Suprapubic skin (tissue), 4 donors: ENCODE data around the gene SMARCA4. TPM values are rescaled to one million over a fixed set of nuclear protein-coding genes. Genes with fewer than 3 reads are reported as not detected.

Source experiments
- DNase-seq, 2 donors: peaks; one replicate each; pipeline ENCODE4 v3.0.0-alpha.2; 2019; ENCODE audit warnings: low spot score in 2 of 2
- H3K27ac ChIP-seq: fragments of 200-600 bp; sonication (generic); one replicate; pipeline ENCODE4 v1.5.1; 2019
- H3K27me3 ChIP-seq: fragments of 200-600 bp; sonication (generic); one replicate; pipeline ENCODE4 v1.5.1; 2019
- H3K36me3 ChIP-seq: fragments of 200-600 bp; sonication (generic); one replicate; pipeline ENCODE4 v1.5.1; 2019
- H3K4me1 ChIP-seq: fragments of 200-600 bp; sonication (generic); one replicate; pipeline ENCODE4 v1.5.1; 2019
- H3K4me3 ChIP-seq: fragments of 200-600 bp; sonication (generic); one replicate; pipeline ENCODE4 v1.5.1; 2019; ENCODE audit warnings: mild to moderate bottlenecking
- H3K9me3 ChIP-seq: fragments of 200-600 bp; sonication (generic); one replicate; pipeline ENCODE4 v1.5.1; 2019
- EP300 ChIP-seq: sonication (generic); formaldehyde crosslinking; IDR thresholded peaks from one replicate; pipeline ENCODE4 v1.6.1; 2017; ENCODE audit warnings: antibody characterized with exemption
- POLR2A ChIP-seq, 2 donors: fragments of 450-650 bp; IDR thresholded peaks; one replicate each; pipeline ENCODE4 v1.6.1; 2017; ENCODE audit warnings: antibody characterized with exemption in 2 of 2, mild to moderate bottlenecking in 2 of 2, moderate library complexity in 2 of 2
- POLR2AphosphoS5 ChIP-seq, 3 donors: sonication (generic); formaldehyde crosslinking; IDR thresholded peaks; one replicate each; pipeline ENCODE4 v1.6.1; 2017; ENCODE audit warnings: antibody characterized with exemption in 3 of 3
- WGBS: methylation state at CpG from one replicate; pipeline ENCODE4 v1.1.5; 2018; 5-methylcytosine and 5-hydroxymethylcytosine counted together
- total RNA-seq, 4 donors: library from RNA; depleted of rRNA; stranded (reverse); fragments of >200 nt; gene quantifications; one replicate each; pipeline ENCODE4 v1.1.0, GENCODE V29; 2016
- TF ChIP-seq, protein P1 (sequence below), 2 donors: fragments of 200-600 bp in 1 of 2; fragments of 450-650 bp in 1 of 2; sonication (generic) in 1 of 2; IDR thresholded peaks; one replicate each; pipeline ENCODE4 v1.5.1; 2016 to 2019; ENCODE audit warnings: antibody characterized with exemption in 2 of 2, mild to moderate bottlenecking in 1 of 2, moderate library complexity in 1 of 2

SMARCA4 gene
- total RNA-seq, 4 donors from 2014 or later, result 85.2 to 142 (median 101) TPM

DNA sequence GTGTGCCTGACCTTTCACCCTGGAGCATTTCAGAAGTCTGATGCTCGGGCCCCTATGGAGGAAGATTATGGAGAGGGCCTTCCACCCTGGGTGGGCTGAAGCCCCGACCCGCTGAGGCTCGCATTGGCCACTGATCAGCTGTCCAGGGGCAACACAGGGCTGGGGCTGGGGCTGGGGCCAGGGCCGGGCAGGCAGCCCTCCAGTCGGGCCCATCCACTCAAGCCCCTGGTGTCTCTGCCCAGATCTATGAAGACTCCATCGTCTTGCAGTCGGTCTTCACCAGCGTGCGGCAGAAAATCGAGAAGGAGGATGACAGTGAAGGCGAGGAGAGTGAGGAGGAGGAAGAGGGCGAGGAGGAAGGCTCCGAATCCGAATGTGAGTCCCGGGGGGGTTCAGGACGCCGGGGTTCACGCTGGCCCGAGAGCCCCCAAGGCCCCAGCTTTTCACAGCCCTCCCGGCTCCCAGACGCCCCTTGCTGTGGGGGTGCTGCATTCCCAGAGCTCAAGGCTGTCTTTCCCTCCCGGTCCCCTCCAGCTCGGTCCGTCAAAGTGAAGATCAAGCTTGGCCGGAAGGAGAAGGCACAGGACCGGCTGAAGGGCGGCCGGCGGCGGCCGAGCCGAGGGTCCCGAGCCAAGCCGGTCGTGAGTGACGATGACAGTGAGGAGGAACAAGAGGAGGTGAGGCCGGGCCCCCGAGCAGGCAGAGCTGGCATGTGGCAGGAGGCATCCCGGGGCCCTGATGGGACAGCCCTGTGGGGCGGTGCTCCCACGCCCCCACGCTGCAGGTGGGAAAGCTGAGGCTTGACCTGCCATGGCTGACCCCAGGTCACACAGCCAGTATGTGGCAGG is 98.9 kb downstream of the SMARCA4 start:
- Histone ChIP-seq H3K27ac (no peak overlapping the region), H3K27me3 (no peaks in the 10 kb centered on the region), H3K4me1 (no peaks in the 10 kb centered on the region), H3K9me3 (no peaks in the 10 kb centered on the region), H3K4me3 (no peak overlapping the region), H3K36me3 (peaks cover 74% of the 10 kb centered on the region)
- no peak for DNase-seq
- WGBS, result 93% methylated on average over 43 of the region's 43 CpGs
- no peak for TF ChIP-seq POLR2A (IDR thresholded peaks at IDR 0.05)

DNA sequence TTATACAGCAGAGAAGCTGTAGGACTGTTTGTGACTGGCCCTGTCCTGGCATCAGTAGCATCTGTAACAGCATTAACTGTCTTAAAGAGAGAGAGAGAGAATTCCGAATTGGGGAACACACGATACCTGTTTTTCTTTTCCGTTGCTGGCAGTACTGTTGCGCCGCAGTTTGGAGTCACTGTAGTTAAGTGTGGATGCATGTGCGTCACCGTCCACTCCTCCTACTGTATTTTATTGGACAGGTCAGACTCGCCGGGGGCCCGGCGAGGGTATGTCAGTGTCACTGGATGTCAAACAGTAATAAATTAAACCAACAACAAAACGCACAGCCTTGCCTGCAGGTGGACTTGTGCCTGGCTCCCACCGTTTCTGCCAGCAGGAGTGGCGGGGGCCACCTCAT is 101.1 kb downstream of the SMARCA4 start:
- peaks cover 69% of the 10 kb centered on the region for H3K36me3 ChIP-seq
- H3K4me1 ChIP-seq, result no peaks in the 10 kb centered on the region
- no peaks in the 10 kb centered on the region for H3K9me3 ChIP-seq
- DNase-seq, result no peak
- no peak for TF ChIP-seq EP300
- TF ChIP-seq, protein P1, sequence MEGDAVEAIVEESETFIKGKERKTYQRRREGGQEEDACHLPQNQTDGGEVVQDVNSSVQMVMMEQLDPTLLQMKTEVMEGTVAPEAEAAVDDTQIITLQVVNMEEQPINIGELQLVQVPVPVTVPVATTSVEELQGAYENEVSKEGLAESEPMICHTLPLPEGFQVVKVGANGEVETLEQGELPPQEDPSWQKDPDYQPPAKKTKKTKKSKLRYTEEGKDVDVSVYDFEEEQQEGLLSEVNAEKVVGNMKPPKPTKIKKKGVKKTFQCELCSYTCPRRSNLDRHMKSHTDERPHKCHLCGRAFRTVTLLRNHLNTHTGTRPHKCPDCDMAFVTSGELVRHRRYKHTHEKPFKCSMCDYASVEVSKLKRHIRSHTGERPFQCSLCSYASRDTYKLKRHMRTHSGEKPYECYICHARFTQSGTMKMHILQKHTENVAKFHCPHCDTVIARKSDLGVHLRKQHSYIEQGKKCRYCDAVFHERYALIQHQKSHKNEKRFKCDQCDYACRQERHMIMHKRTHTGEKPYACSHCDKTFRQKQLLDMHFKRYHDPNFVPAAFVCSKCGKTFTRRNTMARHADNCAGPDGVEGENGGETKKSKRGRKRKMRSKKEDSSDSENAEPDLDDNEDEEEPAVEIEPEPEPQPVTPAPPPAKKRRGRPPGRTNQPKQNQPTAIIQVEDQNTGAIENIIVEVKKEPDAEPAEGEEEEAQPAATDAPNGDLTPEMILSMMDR (IDR thresholded peaks at IDR 0.05), result no peak
- TF ChIP-seq POLR2A (IDR thresholded peaks at IDR 0.05), result no peak
- no peak for TF ChIP-seq POLR2AphosphoS5 (IDR thresholded peaks at IDR 0.05)
- H3K27ac ChIP-seq, result no peak overlapping the region
- H3K4me3 ChIP-seq, result no peak overlapping the region
- 83% methylated on average over 13 of the region's 14 CpGs for WGBS
- H3K27me3 ChIP-seq, result no peaks in the 10 kb centered on the region

DNA sequence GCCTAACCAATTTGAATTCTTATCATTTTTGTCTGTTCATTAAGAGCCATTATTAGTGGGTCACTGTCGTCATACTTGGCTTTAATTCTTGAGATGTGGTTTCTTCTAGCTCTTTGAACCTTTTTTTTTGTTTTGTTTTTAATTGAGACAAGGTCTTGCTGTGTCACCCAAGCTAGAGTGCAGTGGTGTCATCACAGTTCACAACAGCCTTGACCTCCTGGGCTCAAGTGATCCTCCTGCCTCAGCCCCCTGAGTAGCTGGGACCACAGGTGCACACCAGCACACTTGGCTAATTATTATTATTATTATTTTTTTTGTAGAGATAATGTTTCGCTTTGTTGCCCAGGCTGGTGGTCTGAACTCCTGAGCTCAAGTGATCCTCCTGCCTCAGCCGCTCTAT is 102.6 kb downstream of the SMARCA4 start:
- H3K27me3 ChIP-seq, result no peaks in the 10 kb centered on the region
- TF ChIP-seq EP300 (no peak), POLR2A (IDR thresholded peaks at IDR 0.05) (no peak), POLR2AphosphoS5 (IDR thresholded peaks at IDR 0.05) (no peak)
- TF ChIP-seq, protein P1 (IDR thresholded peaks at IDR 0.05), result no peak
- no peak overlapping the region for H3K4me3 ChIP-seq
- H3K9me3 ChIP-seq, result no peaks in the 10 kb centered on the region
- H3K27ac ChIP-seq, result no peak overlapping the region
- WGBS, result 81% methylated on average over 3 of the region's 3 CpGs
- H3K4me1 ChIP-seq, result no peaks in the 10 kb centered on the region
- DNase-seq, result no peak
- H3K36me3 ChIP-seq, result peaks cover 64% of the 10 kb centered on the region

DNA sequence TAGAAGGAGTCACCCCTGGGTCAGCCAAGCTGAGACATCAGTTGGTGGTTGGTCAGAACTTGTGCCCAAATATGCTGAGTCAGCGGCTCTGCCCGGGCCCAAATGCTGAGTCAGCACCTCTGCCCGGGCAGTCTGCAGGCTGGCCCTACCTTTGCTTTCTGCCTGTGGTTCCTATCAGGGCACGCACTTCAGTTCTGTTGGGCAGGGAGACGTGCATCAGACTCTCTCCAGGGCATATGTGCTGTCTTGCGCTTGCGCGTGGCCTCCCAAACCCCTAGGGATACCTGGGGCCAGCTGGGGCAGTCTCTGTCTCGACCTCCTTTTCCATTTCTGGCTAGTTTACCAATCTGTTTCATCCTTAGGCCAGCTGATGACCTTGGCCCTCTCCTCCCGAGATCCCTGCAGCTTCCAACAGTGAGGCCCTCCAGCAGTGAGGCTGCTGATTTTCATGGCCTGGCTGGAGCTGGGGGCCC is 104.0 kb downstream of the SMARCA4 start:
- no peaks in the 10 kb centered on the region for H3K27me3 ChIP-seq
- WGBS, result 90% methylated on average over 9 of the region's 10 CpGs
- DNase-seq, result no peak
- no peaks in the 10 kb centered on the region for H3K9me3 ChIP-seq
- H3K4me1 ChIP-seq, result no peaks in the 10 kb centered on the region
- no peak overlapping the region for H3K4me3 ChIP-seq
- H3K36me3 ChIP-seq, result peaks cover 49% of the 10 kb centered on the region
- no peak overlapping the region for H3K27ac ChIP-seq
- TF ChIP-seq POLR2A (IDR thresholded peaks at IDR 0.05) (no peak), EP300 (no peak), POLR2AphosphoS5 (IDR thresholded peaks at IDR 0.05) (no peak)
- TF ChIP-seq, protein P1 (IDR thresholded peaks at IDR 0.05), result no peak

DNA sequence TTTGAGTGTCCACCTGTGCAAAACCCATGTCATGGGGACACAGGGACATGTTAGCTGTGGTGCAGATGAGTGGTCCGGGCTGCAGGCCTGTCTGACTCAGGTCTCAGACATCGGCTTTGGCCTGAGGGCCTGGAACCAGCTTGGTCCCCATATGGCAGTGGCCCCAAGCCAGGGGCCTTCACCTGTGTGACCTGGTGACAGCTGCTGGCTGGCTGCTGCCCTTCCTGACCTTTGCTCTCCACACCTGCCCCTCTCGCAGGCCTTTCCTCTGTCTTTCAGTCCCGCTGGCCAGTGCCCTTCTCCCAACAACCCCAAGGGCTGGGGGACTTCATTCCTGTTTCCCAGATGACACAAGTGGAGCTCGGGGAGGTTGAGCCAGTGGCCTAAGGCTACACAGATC is 105.5 kb downstream of the SMARCA4 start:
- TF ChIP-seq POLR2A (IDR thresholded peaks at IDR 0.05), result no peak
- TF ChIP-seq, protein P1 (IDR thresholded peaks at IDR 0.05), result no peak
- TF ChIP-seq EP300, result no peak
- TF ChIP-seq POLR2AphosphoS5 (IDR thresholded peaks at IDR 0.05), result no peak
- 93% methylated on average over 4 of the region's 5 CpGs for WGBS
- Histone ChIP-seq H3K27me3 (no peaks in the 10 kb centered on the region), H3K4me1 (no peaks in the 10 kb centered on the region), H3K27ac (no peak overlapping the region), H3K9me3 (no peaks in the 10 kb centered on the region), H3K36me3 (peaks cover 37% of the 10 kb centered on the region), H3K4me3 (no peak overlapping the region)
- no peak for DNase-seq
